Measurements from ENCODE around the gene TPD52L2.

TPD52L2 gene

GRCh38 chr20:63881451-63882226 lies 16.6 kb downstream of the TPD52L2 start:
- no peak for DNase-seq

- DNase-seq, result no peak
Measured at GRCh38 chr20:63882257-63883200, 17.5 kb downstream of the TPD52L2 start.

GRCh38 chr20:63883201-63883593 lies 18.1 kb downstream of the TPD52L2 start:
- no peak for DNase-seq

GRCh38 chr20:63884506-63885263 lies 19.6 kb downstream of the TPD52L2 start:
- no peak for DNase-seq

GRCh38 chr20:63885264-63886053 lies 20.4 kb downstream of the TPD52L2 start:
- no peak for DNase-seq

GRCh38 chr20:63886054-63886419 lies 21.0 kb downstream of the TPD52L2 start:
- DNase-seq, result no peak

GRCh38 chr20:63886921-63887320 lies 21.9 kb downstream of the TPD52L2 start:
- no peak for DNase-seq

- DNase-seq, result no peak
Measured at GRCh38 chr20:63889241-63890200, 24.5 kb downstream of the TPD52L2 start.

- no peak for DNase-seq
Measured at GRCh38 chr20:63890201-63890576, 25.1 kb downstream of the TPD52L2 start.

- DNase-seq, result no peak
Measured at GRCh38 chr20:63890616-63891015, 25.5 kb downstream of the TPD52L2 start.

GRCh38 chr20:63891061-63892002 lies 26.3 kb downstream of the TPD52L2 start:
- peak; percentile 20 for DNase-seq

- no peak for DNase-seq
Measured at GRCh38 chr20:63892402-63892801, 27.3 kb downstream of the TPD52L2 start.

- no peak for DNase-seq
Measured at GRCh38 chr20:63893999-63894357, 28.9 kb downstream of the TPD52L2 start.

- DNase-seq, result peak; percentile 97
Measured at GRCh38 chr20:63894358-63895201, 29.5 kb downstream of the TPD52L2 start, which contains the start of gene DNAJC5. DNAJC5 (plus strand) TSS chr20:63895126; CDS start chr20:63928346, 33,220 bp downstream.

- no peak for DNase-seq
Measured at GRCh38 chr20:63895202-63895951, 30.3 kb downstream of the TPD52L2 start.

GRCh38 chr20:63895952-63896263 lies 30.8 kb downstream of the TPD52L2 start:
- no peak for DNase-seq

- DNase-seq, result peak; percentile 24
Measured at GRCh38 chr20:63896264-63897105, 31.4 kb downstream of the TPD52L2 start.

Measured in activated CD8-positive, alpha-beta memory T cell treated with anti-CD3 and anti-CD28 coated beads, Interleukin-2, amount 50 U/mL, for 4 hours (primary cell).